MM.1S (cell line): ENCODE data around the gene INPP4B.

Experiments used
- EZH2 ChIP-seq: fragments of 300-600 bp; sonication (generic); optimal IDR thresholded peaks from 2 replicates; pipeline ENCODE3; 2017; ENCODE audit warnings: low read depth, mild to moderate bottlenecking, antibody characterized with exemption, low read length, mixed read lengths
- EZH2phosphoT487 ChIP-seq: fragments of 300-600 bp; sonication (generic); IDR thresholded peaks from 2 replicates; pipeline ENCODE4 v1.6.1; 2018; ENCODE audit warnings: antibody characterized with exemption, low read length
- TF ChIP-seq, protein P1 (sequence below): fragments of 300-600 bp; sonication (generic); IDR thresholded peaks from 2 replicates; pipeline ENCODE4 v1.5.1; 2016; ENCODE audit warnings: antibody characterized with exemption, low read length, mixed read lengths

DNA sequence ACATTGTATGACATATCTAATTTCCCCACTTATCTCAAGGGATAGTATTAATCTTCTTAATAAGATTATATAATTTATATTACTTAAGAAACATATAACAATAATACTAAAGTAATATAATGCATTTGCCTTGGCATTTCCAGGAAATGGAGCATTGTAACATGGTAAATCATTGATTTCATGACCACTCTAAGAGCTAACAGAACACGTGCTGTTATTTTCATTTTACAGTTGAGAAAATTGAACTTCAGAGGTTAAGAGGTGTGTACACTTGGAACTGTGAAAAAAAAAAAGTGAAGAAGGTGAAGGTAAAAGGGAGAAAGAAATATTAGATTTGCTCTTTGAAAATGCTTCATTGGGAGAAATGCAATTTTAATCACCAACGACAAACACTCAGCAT, 687.1 kb downstream of the INPP4B start:
- TF ChIP-seq, protein P1, sequence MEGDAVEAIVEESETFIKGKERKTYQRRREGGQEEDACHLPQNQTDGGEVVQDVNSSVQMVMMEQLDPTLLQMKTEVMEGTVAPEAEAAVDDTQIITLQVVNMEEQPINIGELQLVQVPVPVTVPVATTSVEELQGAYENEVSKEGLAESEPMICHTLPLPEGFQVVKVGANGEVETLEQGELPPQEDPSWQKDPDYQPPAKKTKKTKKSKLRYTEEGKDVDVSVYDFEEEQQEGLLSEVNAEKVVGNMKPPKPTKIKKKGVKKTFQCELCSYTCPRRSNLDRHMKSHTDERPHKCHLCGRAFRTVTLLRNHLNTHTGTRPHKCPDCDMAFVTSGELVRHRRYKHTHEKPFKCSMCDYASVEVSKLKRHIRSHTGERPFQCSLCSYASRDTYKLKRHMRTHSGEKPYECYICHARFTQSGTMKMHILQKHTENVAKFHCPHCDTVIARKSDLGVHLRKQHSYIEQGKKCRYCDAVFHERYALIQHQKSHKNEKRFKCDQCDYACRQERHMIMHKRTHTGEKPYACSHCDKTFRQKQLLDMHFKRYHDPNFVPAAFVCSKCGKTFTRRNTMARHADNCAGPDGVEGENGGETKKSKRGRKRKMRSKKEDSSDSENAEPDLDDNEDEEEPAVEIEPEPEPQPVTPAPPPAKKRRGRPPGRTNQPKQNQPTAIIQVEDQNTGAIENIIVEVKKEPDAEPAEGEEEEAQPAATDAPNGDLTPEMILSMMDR: no peak
- TF ChIP-seq EZH2phosphoT487: no peak
- TF ChIP-seq EZH2: no peak
